HTR-8/SVneo (cell line): Measurements from ENCODE around the gene SAPCD1.
A peak's percentile ranks its signal among the peaks of the same experiment; 100 is the strongest.

Experiments used
- DNase-seq: peaks from one replicate; pipeline ENCODE4 v3.0.0; 2011; ENCODE audit warnings: low spot score, mixed read lengths; ENCODE audit not compliant: insufficient read length
- FAIRE-seq: peaks from 2 replicates; lab custom pipeline; 2011; peaks lifted over from hg19 to GRCh38; lab: Jason Lieb, UNC

The SAPCD1 gene

DNA sequence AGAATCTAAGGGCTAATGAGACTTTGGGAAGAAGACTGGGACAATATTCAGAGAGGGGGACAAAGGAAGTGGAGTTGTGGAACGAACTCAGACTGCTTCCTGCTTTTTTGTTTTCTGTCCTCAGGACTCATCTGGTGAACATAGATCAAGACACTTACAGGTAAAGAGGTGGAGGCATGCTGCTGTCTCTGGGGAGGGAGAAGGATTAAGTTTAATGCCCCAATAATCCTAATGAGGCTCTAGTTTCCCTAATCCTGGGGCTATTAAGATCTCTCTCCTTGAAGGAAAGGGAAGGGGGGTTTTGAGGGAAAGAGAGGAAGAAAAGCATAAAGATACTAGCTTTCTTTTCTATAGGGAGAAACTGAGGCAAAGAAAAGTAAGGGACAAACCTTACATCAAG lies 18.0 kb upstream of the SAPCD1 start:
- no peak for FAIRE-seq

DNA sequence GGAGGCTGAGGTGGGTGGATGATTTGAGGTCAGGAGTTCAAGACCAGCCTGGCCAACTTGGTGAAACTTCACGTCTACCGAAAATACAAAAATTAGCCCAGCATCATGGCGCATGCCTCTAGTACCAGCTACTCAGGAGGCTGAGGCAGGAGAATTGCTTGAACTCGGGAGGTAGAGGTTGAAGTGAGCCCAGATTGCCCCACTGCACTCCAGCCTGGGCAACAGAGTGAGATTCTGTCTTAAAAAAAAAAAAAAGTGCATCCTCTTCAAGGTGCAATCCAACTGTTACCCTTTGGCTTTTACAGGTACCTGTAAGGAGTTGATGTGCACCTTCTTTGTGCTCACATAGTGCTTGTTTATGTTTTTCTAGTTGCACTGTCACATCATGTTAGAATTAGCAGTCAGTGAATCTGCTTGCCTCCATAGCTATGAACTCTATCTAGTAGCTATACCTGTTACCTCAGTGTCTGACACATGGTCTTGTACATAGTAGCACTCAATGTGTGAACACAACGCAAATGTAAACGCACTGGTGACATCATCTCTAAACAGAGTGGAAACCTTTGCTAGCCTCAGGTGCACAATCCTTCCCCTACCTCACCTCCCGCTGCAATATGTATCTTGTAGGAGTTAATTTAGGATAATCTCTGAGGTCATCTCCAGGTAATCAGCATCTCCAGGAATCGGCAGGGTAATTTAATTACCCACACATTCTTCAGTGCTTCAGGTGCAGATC lies 13.0 kb upstream of the SAPCD1 start:
- no peak for FAIRE-seq
- DNase-seq, result no peak

More for the DNA sequence above, 18.0 kb upstream of the SAPCD1 start:
- no peak for DNase-seq

DNA sequence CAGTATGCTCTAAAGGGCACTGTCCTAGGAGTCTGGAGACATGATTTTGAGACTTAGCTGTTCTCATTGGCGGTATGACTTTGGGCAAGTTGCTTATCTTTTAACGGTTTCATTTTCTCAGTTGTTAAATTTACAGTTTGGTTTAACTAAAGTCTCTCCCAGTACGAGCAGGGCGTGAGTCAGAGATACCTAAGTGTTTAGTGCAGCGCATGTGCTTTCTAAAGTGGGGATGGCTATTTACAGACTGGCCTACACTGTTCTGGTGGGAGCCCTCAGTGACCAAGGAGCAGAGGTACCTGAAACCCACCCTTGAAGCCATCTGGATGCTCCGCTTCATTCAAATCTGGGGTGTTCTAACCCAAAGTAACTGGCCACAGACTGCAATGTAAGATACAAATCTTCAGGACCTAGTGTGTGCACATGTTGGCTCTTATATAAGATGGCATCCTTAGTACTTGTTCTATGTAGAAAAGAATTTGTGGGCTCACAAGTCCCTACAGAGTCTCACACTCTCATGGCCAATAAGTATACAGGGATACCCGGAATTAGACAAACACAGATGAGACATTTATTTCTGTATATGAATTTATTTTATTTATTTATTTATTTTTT lies 11.9 kb upstream of the SAPCD1 start:
- FAIRE-seq (no peak), DNase-seq (no peak)

DNA sequence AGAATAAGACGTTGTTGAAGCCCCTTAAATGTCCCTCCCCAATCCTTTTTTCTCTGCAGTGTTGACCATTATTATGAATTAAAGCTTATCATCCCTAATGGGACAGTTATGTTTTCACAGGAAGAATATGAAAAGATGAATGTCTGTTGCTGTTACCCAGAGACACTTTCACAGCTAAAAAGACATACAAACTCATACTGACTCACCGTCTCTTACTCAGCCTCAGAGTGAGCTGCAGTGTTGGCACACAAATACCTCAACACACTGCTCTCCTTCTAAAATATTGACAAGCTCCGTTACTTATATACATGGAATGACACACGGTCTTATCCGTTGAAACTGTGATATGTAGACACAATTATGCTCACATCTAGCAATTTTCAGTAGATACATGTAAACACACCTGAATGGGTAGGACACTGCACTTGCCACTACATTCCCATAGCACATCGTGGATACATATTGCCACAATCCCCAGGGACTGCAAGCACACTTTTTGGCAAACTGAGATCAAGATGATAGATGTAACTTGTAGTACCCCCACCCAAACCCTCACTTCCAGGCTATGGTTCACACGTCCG lies 9.6 kb upstream of the SAPCD1 start:
- FAIRE-seq (no peak), DNase-seq (no peak)

DNA sequence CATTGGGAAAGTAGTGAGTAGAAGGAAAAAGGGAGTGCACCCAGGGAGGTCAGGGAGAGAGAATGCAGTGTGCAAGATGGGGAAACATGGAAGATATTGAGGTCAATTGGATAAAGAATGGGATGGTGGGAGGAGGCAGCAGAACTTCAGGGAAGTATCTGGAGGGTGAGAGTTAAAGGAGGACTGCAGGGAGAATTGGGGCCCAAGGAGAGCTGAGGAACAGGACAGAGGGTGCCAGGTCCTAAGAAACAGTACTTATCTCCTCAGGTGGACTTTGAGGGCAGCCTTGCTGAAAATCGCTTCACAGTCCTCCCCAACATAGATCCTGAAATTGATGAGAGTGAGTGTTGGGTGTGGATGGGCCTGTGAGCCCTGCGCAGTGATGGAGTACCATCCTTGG lies 4.2 kb upstream of the SAPCD1 start:
- no peak for DNase-seq
- no peak for FAIRE-seq

DNA sequence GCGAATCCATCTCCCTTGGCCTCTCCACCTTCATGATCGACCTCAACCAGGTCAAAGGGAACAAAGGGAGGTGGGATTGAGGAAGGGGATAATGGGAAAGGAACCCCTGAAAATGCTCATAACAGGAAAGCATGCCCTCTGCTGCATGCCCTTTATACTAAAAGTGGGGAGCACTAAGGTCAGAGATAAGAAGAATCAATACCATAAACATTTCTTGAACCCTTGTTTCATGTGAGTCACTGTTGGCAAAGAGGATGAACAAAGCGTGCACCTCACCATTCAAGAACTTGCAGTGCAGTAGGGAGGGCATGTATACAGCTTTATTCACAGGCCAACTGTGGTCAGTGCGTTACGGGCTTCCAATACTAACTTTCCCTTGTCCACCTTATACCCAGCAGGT lies 1.7 kb upstream of the SAPCD1 start:
- DNase-seq (no peak), FAIRE-seq (no peak)

DNA sequence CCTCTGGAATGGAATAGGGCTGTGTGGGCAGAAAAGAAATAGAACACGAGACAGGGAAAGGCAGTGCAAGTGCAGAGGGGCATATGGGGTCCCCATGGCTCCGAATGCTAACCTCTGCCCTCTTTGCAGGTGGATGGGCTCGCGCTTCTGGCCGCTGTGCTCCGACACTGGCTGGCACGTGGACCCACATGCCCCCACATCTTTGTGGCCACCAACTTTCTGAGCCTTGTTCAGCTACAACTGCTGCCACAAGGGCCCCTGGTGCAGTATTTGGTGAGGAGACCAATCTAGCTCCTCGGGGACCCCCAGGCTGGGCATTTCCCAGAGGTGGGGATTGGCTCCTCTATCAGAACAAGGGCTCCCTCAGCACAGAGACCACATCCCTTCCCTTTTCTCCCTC lies 1.1 kb upstream of the SAPCD1 start:
- DNase-seq (no peak), FAIRE-seq (no peak)

DNA sequence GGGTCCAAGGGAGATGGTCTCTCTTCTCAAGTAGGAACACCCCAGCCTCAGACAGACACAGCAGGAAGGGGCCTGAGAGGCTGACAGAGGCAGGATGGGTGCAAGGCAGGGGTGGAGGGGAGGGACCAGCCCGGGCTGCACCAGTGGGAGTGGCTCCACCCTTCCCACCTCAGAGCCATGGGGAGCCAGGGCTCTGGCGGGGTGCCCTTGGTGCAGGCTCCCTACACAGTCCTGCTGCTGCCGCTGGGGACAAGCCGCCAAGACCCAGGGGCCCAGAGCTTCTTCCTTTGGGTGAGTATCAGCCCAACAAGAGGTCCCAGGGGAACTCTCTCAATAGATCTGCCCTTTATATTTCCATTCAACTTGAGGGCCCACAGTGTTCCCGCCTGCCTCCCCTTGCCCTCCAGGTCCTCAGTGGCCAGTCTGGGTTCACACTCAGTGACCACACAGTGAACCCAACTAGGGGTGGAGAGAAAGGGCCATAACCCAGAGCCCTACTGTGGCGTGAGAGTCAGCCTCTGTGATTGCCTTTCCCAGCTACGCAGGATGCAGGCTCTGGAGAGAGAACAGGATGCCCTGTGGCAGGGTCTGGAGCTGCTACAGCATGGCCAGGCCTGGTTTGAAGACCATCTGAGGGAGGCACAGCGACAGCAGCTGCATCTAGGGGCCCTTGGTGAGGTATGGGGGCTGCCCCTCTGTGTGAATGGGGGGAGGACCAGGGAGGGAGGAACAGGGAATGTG lies 592 bp downstream of the SAPCD1 start:
- no peak for DNase-seq
- FAIRE-seq, result no peak

DNA sequence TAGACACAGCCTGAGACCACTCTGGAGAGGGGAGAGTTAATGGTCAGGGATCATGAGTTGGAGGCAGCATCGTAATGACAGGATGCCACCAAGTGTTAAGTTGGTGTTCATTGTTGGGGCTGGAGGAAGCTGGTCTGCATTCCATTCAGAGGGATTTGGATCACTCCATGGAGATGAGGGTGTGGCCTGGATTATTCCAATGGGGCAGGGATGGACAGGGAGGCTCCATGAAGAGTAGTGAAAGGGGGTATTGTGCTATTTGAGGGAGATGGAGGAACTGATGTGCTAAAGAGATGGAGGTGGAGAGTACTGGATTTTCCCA lies 1.1 kb downstream of the SAPCD1 start:
- peak; percentile 48 for FAIRE-seq
- DNase-seq, result peak; percentile 32

DNA sequence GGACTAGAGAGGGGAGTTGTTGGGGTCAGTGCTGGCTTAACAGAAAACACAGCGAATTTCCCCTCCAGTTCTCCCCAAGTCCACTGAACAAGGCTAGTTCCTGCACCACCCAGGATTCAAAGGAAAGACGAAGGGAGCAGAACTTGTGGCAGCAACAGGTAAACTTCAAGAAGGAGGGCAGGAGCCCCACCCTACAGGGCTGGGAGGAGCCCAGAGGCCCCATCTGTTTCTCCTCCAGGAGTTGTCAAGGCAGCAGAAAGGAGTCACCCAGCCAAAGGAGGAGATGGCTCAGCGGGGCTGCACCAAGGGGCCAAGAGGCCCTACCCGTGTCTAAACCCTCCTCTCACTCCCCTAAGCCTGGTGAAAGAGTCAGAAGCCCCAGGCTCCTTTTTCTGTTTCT lies 1.7 kb downstream of the SAPCD1 start:
- DNase-seq (no peak), FAIRE-seq (no peak)

DNA sequence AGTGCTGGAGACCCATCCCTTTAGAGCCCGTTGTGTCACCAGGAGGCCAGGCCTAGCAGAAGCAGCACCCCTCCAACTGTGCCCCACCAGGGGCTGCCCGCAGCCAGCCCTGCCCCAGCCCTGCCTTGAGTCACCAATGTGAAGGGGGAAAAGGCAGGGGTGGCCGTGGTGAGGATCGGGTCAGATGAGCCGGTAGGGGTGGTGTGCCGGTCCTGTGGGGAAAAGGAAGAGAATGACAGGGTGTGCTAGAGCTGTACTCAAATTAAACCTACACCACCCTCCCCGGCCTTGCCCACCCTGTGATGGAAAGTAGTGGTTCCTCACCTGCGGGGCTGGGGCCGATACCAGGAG lies 3.1 kb downstream of the SAPCD1 start:
- DNase-seq (no peak), FAIRE-seq (no peak)

DNA sequence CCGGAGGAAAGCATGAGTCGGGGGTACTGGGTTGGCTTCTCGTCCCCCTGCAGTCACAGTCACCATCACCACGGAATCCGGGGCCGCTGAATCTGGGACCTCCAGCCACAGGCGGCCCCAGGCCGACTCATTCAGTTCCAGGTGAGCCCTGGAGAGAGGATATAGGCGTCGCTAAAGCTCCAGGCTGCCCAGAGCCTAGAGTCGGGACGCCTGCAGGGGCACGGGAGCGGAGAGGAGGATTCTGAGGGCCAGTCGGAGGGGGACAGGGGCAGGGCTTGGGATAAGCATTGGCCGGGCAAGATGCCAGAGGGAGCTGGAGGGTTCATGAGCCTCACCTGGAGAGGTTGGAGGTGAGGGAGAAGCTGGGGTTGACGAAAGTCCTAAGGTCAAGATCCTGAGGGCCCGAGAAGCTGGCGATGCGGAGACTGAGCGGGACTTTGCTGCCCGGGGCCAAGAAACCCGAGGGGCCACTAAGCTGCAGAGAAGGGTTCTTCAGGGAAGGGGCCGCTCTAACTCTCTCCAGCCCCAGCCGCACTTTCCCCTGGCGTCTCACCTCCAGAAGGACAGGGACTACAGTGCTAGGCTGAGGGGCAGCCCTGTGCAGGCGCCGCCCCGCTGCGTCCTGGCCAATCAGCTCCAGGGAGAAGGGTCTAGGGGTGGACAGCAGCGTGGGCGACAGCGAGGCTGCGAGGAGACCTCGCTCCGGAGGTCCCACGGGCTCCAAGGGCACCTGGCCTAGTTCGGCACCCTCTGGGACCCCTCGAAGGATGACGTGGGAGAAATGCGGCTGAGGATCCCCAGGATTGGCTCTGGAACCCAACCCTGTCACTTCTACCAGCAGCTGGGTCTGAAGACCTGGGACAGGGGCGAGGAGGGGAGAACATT lies 3.7 kb downstream of the SAPCD1 start:
- DNase-seq (no peak), FAIRE-seq (no peak)

DNA sequence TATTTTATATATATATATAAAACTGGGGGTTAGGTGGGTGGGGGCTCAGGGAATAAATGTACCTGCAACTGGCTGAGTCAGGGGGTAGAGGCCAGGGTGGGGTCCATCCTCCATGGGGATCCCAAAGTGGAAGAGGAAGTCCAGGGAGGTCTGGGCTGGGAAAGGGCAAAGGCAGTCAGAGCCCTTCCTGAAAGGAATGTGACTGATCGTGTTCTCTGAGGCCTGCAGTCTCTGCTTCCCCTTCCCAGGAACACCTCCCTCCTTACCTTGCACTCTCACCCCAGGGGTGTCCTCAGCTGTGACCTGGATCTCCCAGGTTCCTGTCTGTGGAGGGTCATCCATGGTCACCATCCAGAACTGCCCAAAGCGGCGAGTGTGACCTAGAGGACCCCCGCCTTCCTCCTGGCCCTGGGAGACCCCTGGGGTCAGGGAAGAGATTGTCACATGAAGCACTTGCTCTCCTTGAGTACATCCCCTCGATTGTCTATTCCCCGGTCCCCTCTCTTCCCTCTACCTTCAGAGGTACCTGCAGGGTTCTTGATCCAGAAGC lies 4.7 kb downstream of the SAPCD1 start:
- DNase-seq, result no peak
- no peak for FAIRE-seq

DNA sequence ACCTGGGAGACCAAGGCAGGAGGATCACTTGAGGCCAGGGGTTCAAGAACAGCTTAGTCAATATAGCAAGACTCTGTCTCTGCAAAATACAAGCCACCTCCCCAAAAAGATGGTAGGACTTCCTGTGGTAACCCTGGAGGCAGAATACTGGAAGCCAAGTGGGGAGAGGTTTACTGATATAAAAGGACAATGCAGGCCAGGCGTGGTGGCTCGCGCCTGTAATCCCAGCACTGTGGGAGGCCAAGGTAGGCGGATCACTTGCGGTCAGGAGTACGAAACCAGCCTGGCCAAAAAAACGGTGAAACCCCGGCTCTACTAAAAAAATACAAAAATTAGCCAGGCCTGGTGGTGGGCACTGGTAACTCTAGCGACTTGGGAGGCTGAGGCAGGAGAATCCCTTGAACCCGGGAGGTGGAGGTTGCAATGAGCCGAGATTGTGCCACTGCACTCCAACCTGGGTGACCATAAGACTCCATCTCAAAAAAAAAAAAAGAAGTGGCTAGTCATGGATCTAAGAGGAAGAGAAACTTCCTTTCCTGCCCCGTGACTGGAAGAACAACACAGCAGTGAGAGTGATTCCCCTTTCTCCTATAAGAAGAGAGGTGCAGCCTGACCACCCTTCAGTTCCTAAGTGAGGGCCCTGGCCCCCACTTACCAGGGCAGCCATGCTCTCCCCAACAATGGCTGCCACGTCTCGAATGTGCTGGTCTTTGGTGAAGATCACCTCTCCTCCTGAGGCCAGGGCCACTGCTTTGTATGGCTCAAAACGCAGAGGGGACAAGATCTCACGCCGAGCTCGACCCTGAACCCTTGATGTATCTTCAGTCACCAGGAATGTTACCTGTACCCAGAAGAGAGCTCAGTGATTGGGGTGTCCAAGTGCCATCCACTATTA lies 6.2 kb downstream of the SAPCD1 start:
- no peak for FAIRE-seq

DNA sequence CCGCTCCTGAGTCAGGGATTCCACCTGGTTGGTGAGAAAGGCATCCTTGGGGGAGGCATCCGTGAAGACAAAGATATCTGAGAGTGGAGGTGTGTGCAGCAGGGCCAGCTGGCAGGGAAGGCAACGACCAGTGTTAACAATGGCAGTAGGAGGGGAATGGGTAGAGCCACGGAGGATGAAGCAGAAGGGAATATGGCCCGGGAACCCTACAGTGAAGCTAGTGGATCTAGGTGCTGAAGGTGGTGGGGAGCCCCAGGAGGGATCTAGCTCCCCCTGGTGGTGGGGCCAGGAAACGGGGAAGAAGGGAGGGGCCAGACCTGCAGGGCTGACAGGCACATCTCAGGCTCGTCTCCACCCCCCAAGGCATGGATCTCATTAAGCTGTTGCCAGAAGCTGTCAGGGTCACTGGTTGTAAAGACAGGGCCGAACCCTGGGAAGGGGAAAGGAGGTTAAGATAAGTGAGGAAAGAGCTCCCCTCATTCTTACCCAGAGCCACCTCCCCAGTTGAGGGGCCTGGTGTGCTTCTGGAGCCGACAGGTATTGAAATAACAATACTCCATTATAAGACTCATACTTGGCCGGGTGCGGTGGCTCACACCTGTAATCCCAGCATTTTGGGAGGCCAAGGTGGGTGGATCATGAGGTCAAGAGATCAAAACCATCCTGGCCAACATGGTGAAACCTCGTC lies 7.4 kb downstream of the SAPCD1 start:
- FAIRE-seq (peak; percentile 55), DNase-seq (peak; percentile 89)

More for the DNA sequence above, 6.2 kb downstream of the SAPCD1 start:
- no peak for DNase-seq

DNA sequence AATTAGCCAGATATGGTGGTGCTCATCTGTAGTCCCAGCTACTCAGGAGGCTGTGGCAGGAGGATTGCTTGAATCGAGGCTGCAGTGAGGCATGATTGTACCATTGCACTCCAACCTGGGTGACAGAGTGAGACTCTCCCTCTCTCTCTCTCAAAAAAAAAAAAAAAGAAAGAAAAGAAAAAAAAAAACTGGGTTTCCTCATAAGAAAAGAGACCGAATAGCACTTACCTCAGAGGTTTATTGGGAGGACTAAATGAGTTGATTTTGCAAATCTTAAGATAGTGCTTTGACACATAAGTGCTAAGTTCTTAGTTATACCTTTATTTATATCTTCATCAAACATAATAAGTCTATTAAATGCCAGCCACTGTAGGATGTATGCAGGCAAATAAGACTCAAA lies 8.4 kb downstream of the SAPCD1 start:
- no peak for DNase-seq
- no peak for FAIRE-seq

DNA sequence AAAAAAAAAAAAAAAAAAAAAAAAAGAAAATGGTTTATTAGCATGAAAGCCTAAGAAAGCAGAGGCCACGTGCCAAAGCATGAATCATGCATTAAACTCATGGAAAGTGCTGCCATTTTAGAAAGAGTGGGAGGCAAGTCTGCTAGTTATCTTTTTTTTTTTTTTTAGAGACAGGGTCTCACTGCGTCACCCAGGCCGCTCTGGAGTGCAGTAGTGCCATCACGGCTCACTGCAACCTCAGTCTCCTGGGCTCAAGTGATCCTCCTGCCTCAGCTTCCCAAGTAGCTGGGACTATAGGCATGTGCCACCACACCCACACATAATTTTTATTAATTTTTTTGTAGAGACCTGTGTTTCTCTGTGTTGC lies 9.5 kb downstream of the SAPCD1 start:
- DNase-seq (no peak), FAIRE-seq (no peak)

DNA sequence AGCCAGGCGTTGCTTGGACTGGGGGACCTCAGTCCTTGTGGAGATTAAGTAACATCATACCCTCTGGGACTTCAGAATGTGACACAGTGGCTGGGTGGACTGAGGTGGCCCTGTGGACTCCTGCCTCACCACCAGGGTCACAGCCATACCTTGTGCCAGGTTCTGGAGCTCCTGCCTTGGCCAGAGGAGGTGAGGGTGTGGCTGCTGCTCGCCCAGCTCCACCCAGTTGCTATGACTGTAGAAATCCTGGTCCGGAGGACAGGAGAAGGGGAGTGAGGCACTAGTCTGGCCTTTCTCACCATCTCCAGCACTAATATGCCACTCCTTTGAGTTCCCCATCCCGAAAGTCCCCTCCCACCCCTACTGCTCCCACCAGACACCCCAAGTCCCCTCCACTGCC lies 12.7 kb downstream of the SAPCD1 start:
- FAIRE-seq, result no peak

More for the DNA sequence above, 12.7 kb downstream of the SAPCD1 start:
- no peak for DNase-seq
